Dendritic cell treated with granulocyte-macrophage colony-stimulating factor and Interleukin-4, amounts not matched to agents 40 ng/mL and 50 ng/mL, for 4 days (primary cell): ENCODE measurements around the gene DPP9.

Experiments used
- H3K27ac Mint-ChIP-seq: one replicate; pipeline ENCODE4 v1.8.0; 2022; ENCODE audit warnings: mild to moderate bottlenecking, mixed read lengths
- H3K27me3 Mint-ChIP-seq: one replicate; pipeline ENCODE4 v1.8.0; 2022; ENCODE audit warnings: mild to moderate bottlenecking, mixed read lengths
- H3K36me3 Mint-ChIP-seq: one replicate; pipeline ENCODE4 v1.8.0; 2022; ENCODE audit warnings: low read depth, mixed read lengths
- H3K4me1 Mint-ChIP-seq: one replicate; pipeline ENCODE4 v1.8.0; 2022; ENCODE audit warnings: low read depth, mixed read lengths
- H3K4me3 Mint-ChIP-seq: one replicate; pipeline ENCODE4 v1.8.0; 2022; ENCODE audit warnings: mild to moderate bottlenecking, moderate library complexity, mixed read lengths
- H3K9me3 Mint-ChIP-seq: one replicate; pipeline ENCODE4 v1.8.0; 2022; ENCODE audit warnings: mixed read lengths
- intact Hi-C: fragments of 100-400 bp; cut with micrococcal nuclease; formaldehyde crosslinking; loops from one replicate; pipeline ENCODE4 v1.15.0; 2022

DPP9 gene

GRCh38 chr19:4678881-4679790 is 44.5 kb downstream of the DPP9 start:
- H3K27ac Mint-ChIP-seq, result no peak overlapping the region
- intact Hi-C loops, result no loop called here
- no peaks in the 10 kb centered on the region for H3K27me3 Mint-ChIP-seq
- peaks cover 98% of the 10 kb centered on the region for H3K36me3 Mint-ChIP-seq
- H3K4me3 Mint-ChIP-seq, result no peak overlapping the region
- H3K9me3 Mint-ChIP-seq, result no peaks in the 10 kb centered on the region
- H3K4me1 Mint-ChIP-seq, result peaks cover 13% of the 10 kb centered on the region

- H3K27ac Mint-ChIP-seq, result peak overlapping the region; percentile 7
- intact Hi-C loops, result no loop called here
- H3K4me1 Mint-ChIP-seq, result peaks cover 13% of the 10 kb centered on the region
- H3K27me3 Mint-ChIP-seq, result no peaks in the 10 kb centered on the region
- H3K36me3 Mint-ChIP-seq, result peaks cover 78% of the 10 kb centered on the region
- H3K9me3 Mint-ChIP-seq, result no peaks in the 10 kb centered on the region
- H3K4me3 Mint-ChIP-seq, result no peak overlapping the region
These were observed 46.5 kb downstream of the DPP9 start for GRCh38 chr19:4676955-4677731.

- intact Hi-C loops, result no loop called here
- Mint-ChIP-seq H3K4me1 (peaks cover 8% of the 10 kb centered on the region), H3K27me3 (no peaks in the 10 kb centered on the region), H3K27ac (no peak overlapping the region), H3K36me3 (peaks cover 60% of the 10 kb centered on the region), H3K4me3 (no peak overlapping the region), H3K9me3 (no peaks in the 10 kb centered on the region)
These were observed 48.3 kb downstream of the DPP9 start for GRCh38 chr19:4675346-4675745.

GRCh38 chr19:4673726-4674125 is 49.9 kb downstream of the DPP9 start:
- no peak overlapping the region for H3K4me3 Mint-ChIP-seq
- intact Hi-C loops, result no loop called here
- peaks cover 19% of the 10 kb centered on the region for H3K4me1 Mint-ChIP-seq
- H3K36me3 Mint-ChIP-seq, result peaks cover 59% of the 10 kb centered on the region
- no peaks in the 10 kb centered on the region for H3K27me3 Mint-ChIP-seq
- H3K9me3 Mint-ChIP-seq, result no peaks in the 10 kb centered on the region
- H3K27ac Mint-ChIP-seq, result no peak overlapping the region

GRCh38 chr19:4673216-4673615 is 50.4 kb downstream of the DPP9 start:
- intact Hi-C loops, result no loop called here
- Mint-ChIP-seq H3K4me3 (no peak overlapping the region), H3K27ac (no peak overlapping the region), H3K4me1 (peaks cover 25% of the 10 kb centered on the region), H3K27me3 (no peaks in the 10 kb centered on the region), H3K9me3 (no peaks in the 10 kb centered on the region), H3K36me3 (peaks cover 59% of the 10 kb centered on the region)

- peaks cover 59% of the 10 kb centered on the region for H3K36me3 Mint-ChIP-seq
- H3K27ac Mint-ChIP-seq, result no peak overlapping the region
- intact Hi-C loops, result no loop called here
- H3K9me3 Mint-ChIP-seq, result no peaks in the 10 kb centered on the region
- H3K27me3 Mint-ChIP-seq, result no peaks in the 10 kb centered on the region
- no peak overlapping the region for H3K4me3 Mint-ChIP-seq
- H3K4me1 Mint-ChIP-seq, result peaks cover 34% of the 10 kb centered on the region
These were observed 52.3 kb downstream of the DPP9 start for GRCh38 chr19:4671185-4671851.

- Mint-ChIP-seq H3K27me3 (no peaks in the 10 kb centered on the region), H3K36me3 (peaks cover 55% of the 10 kb centered on the region), H3K4me1 (peaks cover 40% of the 10 kb centered on the region), H3K9me3 (no peaks in the 10 kb centered on the region), H3K4me3 (peak within 1 kb of the TSS; percentile 93), H3K27ac (peak within 1 kb of the TSS; percentile 90)
- intact Hi-C loops, result no loop called here
These were observed 53.7 kb downstream of the DPP9 start, which contains the start of gene MYDGF for GRCh38 chr19:4669723-4670480. TSS of gene MYDGF (minus strand) at chr19:4670342. CDS start at chr19:4670334, 8 bp downstream.

- Mint-ChIP-seq H3K27me3 (no peaks in the 10 kb centered on the region), H3K4me1 (peaks cover 69% of the 10 kb centered on the region), H3K27ac (peak overlapping the region; percentile 55), H3K4me3 (no peak overlapping the region), H3K9me3 (no peaks in the 10 kb centered on the region), H3K36me3 (peaks cover 96% of the 10 kb centered on the region)
- intact Hi-C loops, result no loop called here
These were observed 59.0 kb downstream of the DPP9 start for GRCh38 chr19:4664642-4665041.

GRCh38 chr19:4662812-4663211 is 60.8 kb downstream of the DPP9 start:
- H3K27me3 Mint-ChIP-seq, result no peaks in the 10 kb centered on the region
- H3K27ac Mint-ChIP-seq, result no peak overlapping the region
- H3K9me3 Mint-ChIP-seq, result no peaks in the 10 kb centered on the region
- intact Hi-C loops, result no loop called here
- peaks cover 96% of the 10 kb centered on the region for H3K36me3 Mint-ChIP-seq
- no peak overlapping the region for H3K4me3 Mint-ChIP-seq
- H3K4me1 Mint-ChIP-seq, result peaks cover 52% of the 10 kb centered on the region

- Mint-ChIP-seq H3K27me3 (no peaks in the 10 kb centered on the region), H3K4me3 (no peak overlapping the region), H3K9me3 (no peaks in the 10 kb centered on the region), H3K36me3 (peaks cover 96% of the 10 kb centered on the region), H3K4me1 (peaks cover 49% of the 10 kb centered on the region), H3K27ac (peak overlapping the region; percentile 42)
- intact Hi-C loops, result no loop called here
These were observed 61.5 kb downstream of the DPP9 start for GRCh38 chr19:4662020-4662695.

GRCh38 chr19:4660993-4661392 is 62.6 kb downstream of the DPP9 start:
- H3K4me3 Mint-ChIP-seq, result no peak overlapping the region
- no peaks in the 10 kb centered on the region for H3K27me3 Mint-ChIP-seq
- intact Hi-C loops, result no loop called here
- H3K27ac Mint-ChIP-seq, result peak overlapping the region; percentile 42
- H3K4me1 Mint-ChIP-seq, result peaks cover 42% of the 10 kb centered on the region
- H3K36me3 Mint-ChIP-seq, result peaks cover 98% of the 10 kb centered on the region
- H3K9me3 Mint-ChIP-seq, result no peaks in the 10 kb centered on the region

- Mint-ChIP-seq H3K27ac (peak overlapping the region; percentile 42), H3K27me3 (no peaks in the 10 kb centered on the region), H3K36me3 (peaks cover 100% of the 10 kb centered on the region), H3K4me1 (peaks cover 40% of the 10 kb centered on the region), H3K4me3 (no peak overlapping the region), H3K9me3 (no peaks in the 10 kb centered on the region)
- intact Hi-C loops, result no loop called here
These were observed 63.4 kb downstream of the DPP9 start for GRCh38 chr19:4660181-4660791.
